22Rv1 (cell line): ENCODE measurements around the gene GLB1L2.

Experiments used
- H3K27ac ChIP-seq: fragments of 450-650 bp; 2 replicates; pipeline ENCODE4 v1.5.1; 2017
- ZFX ChIP-seq: fragments of 450-650 bp; IDR thresholded peaks from 2 replicates; pipeline ENCODE4 v1.6.1; 2017; ENCODE audit warnings: antibody characterized with exemption, borderline replicate concordance
- TF ChIP-seq, protein P1 (sequence below): fragments of 450-650 bp; IDR thresholded peaks from 2 replicates; pipeline ENCODE4 v1.5.1; 2017; ENCODE audit warnings: mild to moderate bottlenecking

Gene GLB1L2

DNA sequence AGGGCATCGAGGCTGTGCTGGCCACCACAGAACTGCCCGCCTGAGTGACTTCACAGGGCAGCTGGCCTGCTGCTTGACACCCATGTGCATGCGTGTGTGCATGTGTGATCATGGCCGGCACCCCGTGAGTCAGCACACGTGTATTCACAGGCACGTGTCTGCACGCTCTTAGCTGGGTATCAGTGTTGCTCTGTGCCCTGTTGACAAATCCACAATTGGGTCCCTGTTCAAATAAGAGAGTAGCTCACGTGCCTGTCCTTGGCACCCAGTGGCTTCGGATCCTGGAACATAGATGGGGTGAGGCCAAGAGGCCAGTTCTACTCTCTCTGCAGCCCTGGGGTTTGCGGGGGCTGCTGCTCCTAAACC is 66.3 kb downstream of the GLB1L2 start:
- TF ChIP-seq, protein P1, sequence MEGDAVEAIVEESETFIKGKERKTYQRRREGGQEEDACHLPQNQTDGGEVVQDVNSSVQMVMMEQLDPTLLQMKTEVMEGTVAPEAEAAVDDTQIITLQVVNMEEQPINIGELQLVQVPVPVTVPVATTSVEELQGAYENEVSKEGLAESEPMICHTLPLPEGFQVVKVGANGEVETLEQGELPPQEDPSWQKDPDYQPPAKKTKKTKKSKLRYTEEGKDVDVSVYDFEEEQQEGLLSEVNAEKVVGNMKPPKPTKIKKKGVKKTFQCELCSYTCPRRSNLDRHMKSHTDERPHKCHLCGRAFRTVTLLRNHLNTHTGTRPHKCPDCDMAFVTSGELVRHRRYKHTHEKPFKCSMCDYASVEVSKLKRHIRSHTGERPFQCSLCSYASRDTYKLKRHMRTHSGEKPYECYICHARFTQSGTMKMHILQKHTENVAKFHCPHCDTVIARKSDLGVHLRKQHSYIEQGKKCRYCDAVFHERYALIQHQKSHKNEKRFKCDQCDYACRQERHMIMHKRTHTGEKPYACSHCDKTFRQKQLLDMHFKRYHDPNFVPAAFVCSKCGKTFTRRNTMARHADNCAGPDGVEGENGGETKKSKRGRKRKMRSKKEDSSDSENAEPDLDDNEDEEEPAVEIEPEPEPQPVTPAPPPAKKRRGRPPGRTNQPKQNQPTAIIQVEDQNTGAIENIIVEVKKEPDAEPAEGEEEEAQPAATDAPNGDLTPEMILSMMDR: no peak
- no peak overlapping the region for H3K27ac ChIP-seq

DNA sequence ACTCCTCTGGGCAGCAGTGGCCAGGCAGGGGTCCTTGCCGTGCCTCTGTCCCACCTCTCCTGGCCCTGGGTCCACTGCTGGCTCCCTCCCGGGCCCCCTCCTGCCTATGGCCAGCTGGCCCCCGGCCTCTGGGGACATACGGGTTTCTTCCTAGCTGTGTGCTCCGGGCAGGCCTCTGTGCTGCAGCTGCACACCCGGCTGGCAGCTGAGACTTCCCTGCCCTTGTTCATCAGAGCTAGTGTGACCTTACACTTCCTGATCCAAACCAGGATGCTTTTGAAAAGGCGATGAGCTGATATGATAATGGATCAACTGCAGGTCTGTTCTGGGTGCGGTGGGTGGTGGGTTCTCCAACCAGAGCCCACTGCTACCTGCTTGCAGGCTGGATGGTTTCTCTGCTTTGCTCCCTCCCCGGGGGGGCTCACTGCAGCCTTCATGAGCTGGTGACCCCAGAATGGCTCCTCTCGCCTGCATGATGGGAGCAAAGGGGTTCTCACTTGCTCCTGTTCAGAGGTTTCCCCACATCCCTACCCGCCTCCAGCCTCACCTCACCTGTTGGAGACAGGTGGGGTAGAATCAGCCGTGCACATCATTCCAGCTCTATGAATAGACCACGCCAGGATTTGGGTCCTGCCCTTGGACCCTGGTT is 67.0 kb downstream of the GLB1L2 start:
- TF ChIP-seq, protein P1: no peak
- no peak for TF ChIP-seq ZFX
- no peak overlapping the region for H3K27ac ChIP-seq

DNA sequence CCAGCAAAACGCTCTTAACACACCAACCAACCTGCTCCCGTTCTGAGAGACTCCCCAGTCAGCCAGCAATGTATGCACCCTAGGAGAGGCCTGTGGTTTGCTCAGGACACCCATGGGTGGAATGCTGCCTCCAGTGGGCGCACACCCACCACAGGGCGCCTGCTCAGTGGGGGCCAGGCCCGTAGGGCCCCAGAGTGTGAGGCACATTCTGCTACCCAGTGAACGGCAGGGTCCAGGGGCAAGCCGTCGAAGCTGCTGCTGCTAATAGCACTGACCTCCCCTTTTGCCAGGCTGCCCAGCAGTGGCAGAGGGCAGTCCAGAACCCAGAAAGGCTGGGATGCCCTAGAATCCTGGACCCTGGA is 67.5 kb downstream of the GLB1L2 start:
- no peak for TF ChIP-seq ZFX
- TF ChIP-seq, protein P1: no peak
- H3K27ac ChIP-seq: no peak overlapping the region

DNA sequence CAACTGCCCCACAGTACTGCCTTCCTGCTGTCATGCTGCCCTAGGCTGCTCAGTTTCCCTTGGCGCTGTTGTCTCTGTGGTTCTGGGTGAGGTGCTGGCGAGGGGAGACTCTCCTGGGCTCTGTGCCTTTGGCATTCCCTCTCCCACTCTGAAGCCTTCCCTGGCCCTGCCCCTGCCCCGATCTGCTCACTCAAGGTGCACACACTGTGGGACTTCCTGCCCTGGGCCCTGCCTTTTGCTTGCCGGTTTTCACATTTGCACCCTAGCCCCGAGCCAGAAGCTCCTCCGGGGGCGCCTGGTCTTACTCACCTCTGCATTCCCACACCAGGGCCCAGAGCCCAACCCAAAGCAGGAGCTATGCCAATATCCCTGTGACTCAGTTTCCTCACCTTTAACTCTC is 68.2 kb downstream of the GLB1L2 start:
- H3K27ac ChIP-seq: no peak overlapping the region
- TF ChIP-seq, protein P1: no peak
- no peak for TF ChIP-seq ZFX

DNA sequence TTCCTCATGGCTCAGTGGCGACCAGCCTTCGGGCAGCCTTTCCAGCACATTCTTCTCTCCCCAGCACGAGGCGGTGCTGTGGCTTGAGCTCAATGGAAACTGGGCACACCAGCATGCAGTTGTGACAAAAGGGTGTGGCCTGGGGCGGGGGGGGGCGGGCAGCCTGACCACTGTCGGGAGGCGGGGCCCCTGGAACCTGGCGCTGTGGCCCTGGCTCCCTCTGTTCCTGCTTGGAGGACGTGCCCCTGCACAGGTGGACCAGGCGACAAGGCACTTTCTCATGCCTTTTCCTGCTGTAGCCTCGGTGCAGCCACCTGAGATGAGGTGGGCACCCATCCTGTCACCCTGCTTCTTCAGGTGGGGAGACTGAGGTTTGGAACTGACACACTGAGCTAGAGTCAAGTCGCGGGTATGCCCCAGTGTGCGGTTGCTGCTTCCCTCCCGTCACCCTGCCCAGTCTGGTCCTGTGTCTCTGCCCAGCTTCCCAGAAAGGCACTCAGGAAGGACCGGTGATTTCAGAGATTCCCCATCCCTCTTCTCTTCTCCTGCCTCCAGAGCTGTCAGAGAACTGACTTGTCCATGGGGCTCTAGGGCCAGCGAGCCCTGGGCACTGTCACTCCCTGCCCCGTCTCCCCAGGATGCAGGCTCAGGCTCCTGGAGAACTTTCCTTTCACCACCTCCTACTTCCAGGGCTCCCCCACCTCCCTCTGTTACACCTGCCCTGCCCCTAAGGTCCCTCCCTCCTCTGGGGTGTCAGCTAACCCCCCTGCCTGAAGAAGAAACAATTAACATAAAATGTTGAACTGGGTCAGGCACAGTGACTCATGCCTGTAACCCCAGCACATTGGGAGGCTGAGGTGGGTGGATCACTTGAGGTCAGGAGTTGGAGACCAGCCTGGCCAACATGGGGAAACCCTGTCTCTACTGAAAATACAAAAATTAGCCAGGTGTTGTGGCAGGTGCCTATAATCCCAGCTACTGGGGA is 70.3 kb downstream of the GLB1L2 start:
- H3K27ac ChIP-seq: no peak overlapping the region
- no peak for TF ChIP-seq ZFX
- TF ChIP-seq, protein P1: no peak

DNA sequence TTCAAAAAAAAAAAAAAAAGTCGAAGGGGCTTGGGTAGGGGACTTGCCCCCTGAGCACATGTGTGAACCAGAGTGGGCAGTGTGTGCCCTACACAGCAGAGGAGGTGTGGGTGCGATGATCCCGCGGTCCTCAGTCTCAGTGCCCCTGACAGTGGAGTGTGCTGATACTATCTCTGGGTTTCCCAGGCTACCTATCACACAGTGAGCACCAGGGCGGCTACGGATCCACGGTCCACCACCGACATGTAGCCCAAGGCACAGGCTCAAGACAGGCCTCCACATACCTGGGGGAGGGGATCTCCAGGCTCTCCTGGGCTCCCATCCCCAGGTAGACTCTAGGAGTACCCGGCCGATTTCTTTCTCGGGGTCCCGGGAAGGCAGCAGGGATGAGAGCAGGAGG is 71.1 kb downstream of the GLB1L2 start:
- TF ChIP-seq ZFX: no peak
- TF ChIP-seq, protein P1: no peak

More for the DNA sequence above, 71.1 kb downstream of the GLB1L2 start:
- H3K27ac ChIP-seq: no peak overlapping the region
